Measurements from ENCODE around the gene TMEM45B. TPM values are rescaled to one million over a fixed set of nuclear protein-coding genes. Genes with fewer than 3 reads are reported as not detected.

The TMEM45B gene
- total RNA-seq, 1 donor from 2014 or later: 16.4 TPM

- TF ChIP-seq CTCF (IDR thresholded peaks at IDR 0.05): no peak
- no peaks in the 10 kb centered on the region for H3K27me3 ChIP-seq
- no peaks in the 10 kb centered on the region for H3K36me3 ChIP-seq
- no peak overlapping the region for H3K4me3 ChIP-seq
- no peak overlapping the region for H3K27ac ChIP-seq
- no peak for ATAC-seq
- no peaks in the 10 kb centered on the region for H3K4me1 ChIP-seq
- DNase-seq: no peak
- H3K9me3 ChIP-seq: no peaks in the 10 kb centered on the region
- intact Hi-C loops (cut with DNase I): no loop called here
Observed at GRCh38 chr11:129787532-129788155, 28.0 kb upstream of the TMEM45B start.

- Histone ChIP-seq H3K4me3 (no peak overlapping the region), H3K27me3 (no peaks in the 10 kb centered on the region), H3K36me3 (no peaks in the 10 kb centered on the region), H3K9me3 (no peaks in the 10 kb centered on the region), H3K4me1 (no peaks in the 10 kb centered on the region), H3K27ac (no peak overlapping the region)
- intact Hi-C loops (cut with DNase I): no loop called here
- TF ChIP-seq CTCF (IDR thresholded peaks at IDR 0.05): no peak
- DNase-seq (no peak), ATAC-seq (no peak)
Observed at GRCh38 chr11:129788278-129788677, 27.4 kb upstream of the TMEM45B start.

- H3K27ac ChIP-seq: no peak overlapping the region
- H3K27me3 ChIP-seq: no peaks in the 10 kb centered on the region
- H3K9me3 ChIP-seq: no peaks in the 10 kb centered on the region
- DNase-seq (no peak), ATAC-seq (no peak)
- H3K4me1 ChIP-seq: no peaks in the 10 kb centered on the region
- TF ChIP-seq CTCF (IDR thresholded peaks at IDR 0.05): no peak
- intact Hi-C loops (cut with DNase I): no loop called here
- no peaks in the 10 kb centered on the region for H3K36me3 ChIP-seq
- H3K4me3 ChIP-seq: no peak overlapping the region
Observed at GRCh38 chr11:129790106-129790505, 25.5 kb upstream of the TMEM45B start.

GRCh38 chr11:129791515-129791914 is 24.1 kb upstream of the TMEM45B start:
- H3K9me3 ChIP-seq: no peaks in the 10 kb centered on the region
- H3K36me3 ChIP-seq: no peaks in the 10 kb centered on the region
- DNase-seq (no peak), ATAC-seq (no peak)
- TF ChIP-seq CTCF (IDR thresholded peaks at IDR 0.05): no peak
- intact Hi-C loops (cut with DNase I): no loop called here
- no peaks in the 10 kb centered on the region for H3K27me3 ChIP-seq
- no peak overlapping the region for H3K27ac ChIP-seq
- no peaks in the 10 kb centered on the region for H3K4me1 ChIP-seq
- no peak overlapping the region for H3K4me3 ChIP-seq

GRCh38 chr11:129792663-129793062 is 23.0 kb upstream of the TMEM45B start:
- H3K9me3 ChIP-seq: no peaks in the 10 kb centered on the region
- ATAC-seq: no peak
- H3K36me3 ChIP-seq: no peaks in the 10 kb centered on the region
- no peaks in the 10 kb centered on the region for H3K27me3 ChIP-seq
- no peak for TF ChIP-seq CTCF (IDR thresholded peaks at IDR 0.05)
- H3K27ac ChIP-seq: no peak overlapping the region
- no peaks in the 10 kb centered on the region for H3K4me1 ChIP-seq
- DNase-seq: no peak
- intact Hi-C loops (cut with DNase I): no loop called here
- H3K4me3 ChIP-seq: no peak overlapping the region

GRCh38 chr11:129795089-129795488 is 20.6 kb upstream of the TMEM45B start:
- intact Hi-C loops (cut with DNase I): no loop called here
- Histone ChIP-seq H3K27ac (no peak overlapping the region), H3K27me3 (no peaks in the 10 kb centered on the region), H3K36me3 (no peaks in the 10 kb centered on the region), H3K9me3 (no peaks in the 10 kb centered on the region), H3K4me3 (no peak overlapping the region), H3K4me1 (no peaks in the 10 kb centered on the region)
- no peak for DNase-seq
- ATAC-seq: no peak
- TF ChIP-seq CTCF (IDR thresholded peaks at IDR 0.05): no peak
